GM21619 (cell line): ENCODE results near the gene U2SURP.

Source experiments
- ATAC-seq: cut with Tn5 transposase; IDR thresholded peaks from one replicate; pipeline ENCODE4 v1.9.1; 2021; ENCODE audit not compliant: unreplicated experiment

U2SURP gene

GRCh38 chr3:143098032-143098764 lies 96.8 kb downstream of the U2SURP start:
- no peak for ATAC-seq

DNA sequence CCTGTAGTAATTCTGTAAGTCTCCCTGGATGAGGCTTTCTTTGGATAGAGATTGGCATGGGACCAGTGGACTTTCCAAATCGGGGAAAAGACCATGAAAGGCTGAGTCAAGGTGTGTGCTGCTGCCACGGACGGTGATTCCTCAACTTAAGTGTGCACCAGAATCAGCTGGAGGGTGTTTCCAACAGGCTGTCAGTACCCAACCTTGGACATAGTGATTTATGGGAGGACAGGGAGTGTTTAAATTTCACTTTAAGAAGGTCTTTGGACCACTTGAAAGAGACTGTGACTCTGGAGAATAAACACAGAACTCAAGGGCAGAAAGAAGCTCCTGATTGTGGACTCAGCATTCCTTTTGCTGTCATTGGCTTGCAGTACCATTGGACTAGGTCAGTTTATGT lies 97.8 kb downstream of the U2SURP start:
- no peak for ATAC-seq

DNA sequence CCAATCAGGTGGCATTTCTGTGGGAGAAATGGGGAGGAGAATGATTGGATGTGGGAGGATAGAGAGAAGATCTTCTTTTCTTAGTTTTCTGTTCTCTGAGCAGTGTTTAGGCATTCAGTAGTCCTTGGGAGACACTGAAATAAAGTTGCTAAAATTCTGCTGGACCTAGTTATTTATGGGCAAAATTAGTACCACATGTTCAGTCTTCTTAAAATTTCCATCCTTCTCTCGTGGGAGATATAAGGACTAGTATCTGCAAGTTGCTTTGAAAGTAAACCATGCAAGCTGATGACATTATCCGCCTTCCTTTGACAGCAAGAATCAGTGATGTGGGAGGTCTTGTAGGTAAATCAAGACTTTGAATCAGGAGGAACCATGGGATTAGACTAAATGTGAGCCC lies 98.3 kb downstream of the U2SURP start:
- no peak for ATAC-seq

- ATAC-seq: no peak
These were observed 99.1 kb downstream of the U2SURP start for GRCh38 chr3:143100451-143100850.

- no peak for ATAC-seq
These were observed 100.5 kb downstream of the U2SURP start for GRCh38 chr3:143101792-143102381.

GRCh38 chr3:143103652-143104051 lies 102.3 kb downstream of the U2SURP start:
- no peak for ATAC-seq

DNA sequence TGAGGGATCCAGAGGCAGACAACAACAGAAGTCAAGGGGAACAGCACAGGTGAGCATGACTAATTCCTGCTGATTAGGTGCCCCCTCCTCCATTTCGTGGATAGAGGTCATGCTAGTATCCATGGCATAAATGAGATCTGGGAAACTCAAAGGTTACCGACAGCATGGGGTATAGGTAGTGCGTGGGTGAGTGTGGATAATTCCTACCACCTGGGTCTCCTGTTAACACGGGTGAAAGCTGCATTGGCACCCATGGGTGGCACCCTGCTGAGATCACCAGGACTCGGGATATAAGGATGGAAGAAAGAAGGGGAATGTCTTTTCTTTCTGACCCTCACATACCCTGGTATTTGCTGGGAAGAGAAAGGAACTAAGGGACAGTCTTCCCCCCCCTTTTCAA lies 103.8 kb downstream of the U2SURP start:
- no peak for ATAC-seq

- no peak for ATAC-seq
These were observed 108.5 kb downstream of the U2SURP start for GRCh38 chr3:143109861-143110260.
